HG03103 (cell line): ENCODE measurements around the gene TLE3.
A peak's percentile ranks its signal among the peaks of the same experiment; 100 is the strongest.

Experiments
- ATAC-seq: cut with Tn5 transposase; IDR thresholded peaks from one replicate; pipeline ENCODE4 v1.9.1; 2021; ENCODE audit warnings: low read depth; ENCODE audit not compliant: unreplicated experiment

TLE3 gene

DNA sequence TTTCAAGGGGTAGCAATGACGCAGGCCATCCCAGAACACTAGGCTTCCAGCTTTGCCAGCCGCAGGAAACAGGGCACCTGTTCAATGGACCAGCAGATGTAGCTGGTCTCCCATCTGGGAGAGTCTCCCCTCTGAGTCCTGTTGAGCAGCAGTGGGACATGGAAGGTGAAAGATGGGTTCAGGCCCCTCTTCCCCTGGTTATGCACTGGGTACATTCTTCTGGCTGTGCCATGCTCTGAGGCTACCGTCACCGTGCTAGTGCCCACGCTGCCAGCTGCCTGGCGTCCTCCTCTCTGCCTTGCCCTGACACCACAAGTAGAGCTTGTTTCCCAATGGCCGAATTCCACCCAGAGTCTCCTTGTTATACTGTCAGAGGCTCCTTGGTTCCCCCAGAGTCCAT, 63.1 kb downstream of the TLE3 start:
- ATAC-seq: no peak

DNA sequence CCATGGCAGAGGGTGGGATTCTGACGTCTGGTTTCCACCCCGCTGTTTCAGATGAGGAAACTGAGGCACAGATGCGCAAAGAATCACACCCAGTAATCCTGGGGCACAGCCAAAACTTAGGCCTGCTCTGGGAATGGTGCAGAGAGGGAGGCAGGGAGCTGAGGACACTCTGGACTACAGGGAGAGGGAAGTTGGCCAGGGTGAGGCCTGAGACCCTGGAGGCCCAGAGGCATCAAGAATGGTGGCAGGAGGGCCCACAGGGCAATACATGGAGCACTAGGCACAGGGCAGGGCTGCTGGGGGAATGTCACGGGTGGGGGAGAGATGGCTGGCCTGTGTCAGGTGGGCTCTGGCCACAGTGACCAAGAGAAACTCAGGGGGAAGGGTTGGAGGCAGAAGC, 63.6 kb downstream of the TLE3 start:
- ATAC-seq: no peak

DNA sequence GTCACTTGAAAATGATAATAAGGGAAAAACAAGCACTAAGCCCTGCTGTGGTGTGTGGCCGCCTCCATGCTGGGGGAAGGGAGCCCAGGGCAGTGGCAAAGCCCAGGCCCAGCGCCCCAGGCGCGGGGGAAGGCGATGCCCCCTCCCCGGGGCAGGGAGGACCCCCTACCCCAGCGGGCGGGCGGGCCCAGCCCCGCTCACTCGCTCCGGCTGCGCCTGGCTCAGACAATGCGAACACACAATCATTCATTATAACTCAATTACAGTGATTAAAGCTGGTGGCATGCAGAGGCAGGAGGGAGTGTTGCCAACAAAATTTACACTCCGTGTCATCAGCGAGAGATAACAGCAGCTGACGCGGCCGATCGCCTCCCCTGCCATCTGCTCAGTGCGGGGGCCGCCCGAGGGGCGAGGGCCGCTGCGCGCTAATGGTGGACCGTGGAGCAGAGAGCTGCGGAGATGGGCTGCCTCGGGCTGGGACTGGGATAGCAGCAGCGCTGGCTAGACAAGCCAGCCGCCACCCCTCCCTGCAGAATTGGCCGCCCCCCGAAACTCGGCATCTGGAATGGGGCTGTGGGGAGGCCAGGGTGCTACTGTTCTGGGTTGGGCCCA, 64.1 kb downstream of the TLE3 start:
- no peak for ATAC-seq

DNA sequence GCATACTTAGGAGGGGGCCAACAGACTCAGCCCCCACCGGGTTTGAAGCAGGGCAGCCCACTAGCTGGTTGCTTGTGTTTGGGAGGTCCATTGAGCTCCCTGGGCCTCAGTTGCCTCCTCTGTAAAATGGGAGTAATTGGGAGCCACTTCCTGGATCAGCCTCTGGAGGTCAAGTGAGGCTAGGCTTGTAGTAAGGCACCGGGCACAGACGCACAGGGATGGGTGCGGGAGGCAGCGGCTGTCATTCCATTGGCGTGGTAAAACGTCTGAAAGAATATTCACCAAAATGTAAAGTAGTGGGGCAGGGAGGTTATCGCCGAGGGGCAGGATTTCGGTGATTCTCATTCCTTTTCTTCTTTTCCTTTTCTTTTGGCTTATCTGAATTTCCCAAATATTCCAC, 64.6 kb downstream of the TLE3 start:
- ATAC-seq: no peak

DNA sequence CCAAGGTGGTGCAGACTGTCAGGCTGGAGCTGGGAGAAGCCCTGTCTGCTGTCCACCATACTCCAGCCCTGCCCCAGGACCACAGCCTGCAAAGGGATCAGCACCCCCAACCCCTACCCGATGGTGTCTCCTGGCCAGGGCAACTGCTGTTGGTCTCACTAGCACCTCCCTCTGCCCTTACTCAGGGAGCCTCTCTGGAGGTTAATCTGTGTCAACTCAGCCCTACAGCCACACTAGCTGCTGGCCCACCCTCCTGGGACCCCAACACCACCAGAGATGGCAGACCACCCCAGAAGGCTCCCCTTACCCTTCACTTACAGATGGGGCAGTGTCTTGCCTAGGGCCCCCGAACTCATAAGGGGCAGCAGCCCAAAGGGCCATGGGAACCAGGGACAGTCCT, 65.2 kb downstream of the TLE3 start:
- ATAC-seq: no peak

DNA sequence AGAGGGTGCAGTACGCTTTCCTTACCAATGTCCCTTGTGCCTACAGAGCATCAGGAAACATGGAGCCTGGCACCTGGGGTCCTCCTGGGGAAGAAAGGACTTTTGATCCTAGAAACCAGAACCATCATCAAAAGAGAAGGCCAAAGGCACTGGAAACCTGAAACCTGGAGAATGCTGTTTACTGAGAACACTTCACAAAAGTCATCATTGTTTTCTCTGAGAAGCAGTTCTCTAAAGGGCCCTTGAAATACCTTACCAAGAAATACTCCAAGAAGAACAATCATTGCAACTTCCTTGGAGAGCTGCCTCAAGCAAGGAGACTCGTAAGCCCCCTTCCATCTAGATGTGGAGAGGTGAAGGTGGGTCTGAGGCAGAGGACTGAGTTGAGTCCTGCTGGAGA, 66.0 kb downstream of the TLE3 start:
- ATAC-seq: no peak

DNA sequence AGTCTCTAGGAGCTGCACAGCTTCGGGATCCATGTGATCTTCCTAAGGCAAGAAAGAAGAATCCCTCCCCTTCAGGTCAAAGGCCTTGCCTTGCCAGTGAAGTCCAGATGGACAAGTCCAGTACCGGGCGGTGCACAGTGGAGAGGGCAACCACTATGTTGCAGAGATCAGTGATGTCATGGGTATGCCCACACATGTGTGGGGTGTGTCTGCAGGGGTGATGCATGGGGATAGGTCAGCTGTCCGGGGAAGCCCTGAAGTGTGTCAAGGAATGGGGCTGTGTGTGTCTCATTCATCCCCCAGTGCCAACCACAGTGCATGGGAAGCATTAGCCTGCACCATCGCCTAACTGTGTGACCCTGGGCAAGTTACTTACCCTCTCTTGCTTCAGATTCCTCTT, 66.5 kb downstream of the TLE3 start:
- no peak for ATAC-seq

DNA sequence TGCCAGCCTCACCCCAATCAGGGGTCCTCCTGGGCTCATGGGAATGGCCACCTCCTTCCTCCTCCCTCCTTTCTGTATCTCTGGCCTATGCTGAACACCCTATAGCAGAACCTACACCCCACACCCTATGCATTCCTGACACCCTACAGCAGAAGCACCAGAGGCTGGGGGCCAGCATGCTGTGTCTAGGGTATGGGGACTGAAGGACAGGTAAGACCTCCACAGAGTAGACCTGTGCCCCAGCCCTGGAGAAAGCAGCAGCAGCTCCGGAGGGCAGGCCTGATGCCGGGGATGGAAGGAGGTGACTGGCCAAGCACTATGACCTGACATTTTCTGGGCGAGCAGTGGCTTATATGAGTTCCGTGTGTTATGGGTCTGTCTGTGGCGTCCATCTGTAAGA, 66.9 kb downstream of the TLE3 start:
- ATAC-seq: no peak

DNA sequence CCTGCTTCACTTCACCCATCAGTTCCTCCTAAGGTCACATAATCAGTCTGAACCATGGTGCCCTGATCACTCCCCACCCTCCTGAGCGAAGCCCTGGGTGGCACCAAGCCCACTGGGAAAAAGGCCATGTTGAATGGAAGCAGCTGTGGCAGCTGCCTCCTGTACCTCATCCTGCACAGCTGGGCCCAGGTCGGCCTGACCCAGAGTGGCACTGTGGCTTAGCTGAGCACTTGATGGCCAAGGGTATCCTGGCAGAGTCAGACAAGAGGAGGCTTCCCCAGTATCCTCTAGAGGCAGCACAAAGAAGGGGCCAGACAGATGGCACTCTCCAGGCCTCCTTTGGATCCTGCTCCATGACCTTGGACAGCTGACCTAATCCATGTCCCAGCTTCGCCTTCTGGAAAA, 68.4 kb downstream of the TLE3 start:
- no peak for ATAC-seq

DNA sequence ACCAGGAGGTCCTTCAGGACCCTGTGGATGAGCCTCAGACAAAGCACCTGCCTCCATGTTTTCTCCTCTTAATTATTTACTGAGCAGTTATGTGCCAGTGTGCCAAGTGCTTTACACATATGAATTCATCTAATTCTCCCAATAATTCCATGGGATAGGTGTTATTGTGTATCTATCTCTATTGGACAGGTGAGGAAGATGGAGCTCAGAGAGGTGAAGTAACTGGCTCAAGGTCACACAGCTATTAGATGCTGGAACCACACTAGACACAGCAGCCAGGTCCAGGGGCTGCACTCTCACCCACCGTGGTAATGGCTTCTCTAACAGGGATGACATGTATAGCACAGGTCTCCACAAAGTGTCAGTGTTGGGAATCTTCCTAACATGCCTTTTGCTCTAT, 70.2 kb downstream of the TLE3 start:
- ATAC-seq: no peak

DNA sequence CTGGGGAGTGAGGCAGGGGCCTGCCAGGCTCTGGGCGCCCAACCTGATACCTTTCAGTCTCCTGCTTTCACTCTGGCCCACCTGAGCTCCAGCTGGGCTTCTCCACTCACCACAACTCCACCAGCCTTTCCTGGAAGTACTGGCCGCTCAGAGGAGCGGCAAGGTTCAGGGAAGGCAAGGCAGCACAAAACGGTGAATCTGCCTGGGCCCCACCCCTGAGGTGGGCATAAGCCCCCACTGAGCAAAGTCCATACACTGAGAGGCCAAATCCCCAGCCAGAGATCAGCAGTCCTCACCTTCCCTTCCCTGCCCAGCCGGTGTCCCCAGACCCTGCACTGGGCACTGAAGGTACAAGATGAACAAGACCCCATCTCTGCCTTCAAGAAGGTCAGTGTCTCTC, 70.7 kb downstream of the TLE3 start:
- no peak for ATAC-seq

DNA sequence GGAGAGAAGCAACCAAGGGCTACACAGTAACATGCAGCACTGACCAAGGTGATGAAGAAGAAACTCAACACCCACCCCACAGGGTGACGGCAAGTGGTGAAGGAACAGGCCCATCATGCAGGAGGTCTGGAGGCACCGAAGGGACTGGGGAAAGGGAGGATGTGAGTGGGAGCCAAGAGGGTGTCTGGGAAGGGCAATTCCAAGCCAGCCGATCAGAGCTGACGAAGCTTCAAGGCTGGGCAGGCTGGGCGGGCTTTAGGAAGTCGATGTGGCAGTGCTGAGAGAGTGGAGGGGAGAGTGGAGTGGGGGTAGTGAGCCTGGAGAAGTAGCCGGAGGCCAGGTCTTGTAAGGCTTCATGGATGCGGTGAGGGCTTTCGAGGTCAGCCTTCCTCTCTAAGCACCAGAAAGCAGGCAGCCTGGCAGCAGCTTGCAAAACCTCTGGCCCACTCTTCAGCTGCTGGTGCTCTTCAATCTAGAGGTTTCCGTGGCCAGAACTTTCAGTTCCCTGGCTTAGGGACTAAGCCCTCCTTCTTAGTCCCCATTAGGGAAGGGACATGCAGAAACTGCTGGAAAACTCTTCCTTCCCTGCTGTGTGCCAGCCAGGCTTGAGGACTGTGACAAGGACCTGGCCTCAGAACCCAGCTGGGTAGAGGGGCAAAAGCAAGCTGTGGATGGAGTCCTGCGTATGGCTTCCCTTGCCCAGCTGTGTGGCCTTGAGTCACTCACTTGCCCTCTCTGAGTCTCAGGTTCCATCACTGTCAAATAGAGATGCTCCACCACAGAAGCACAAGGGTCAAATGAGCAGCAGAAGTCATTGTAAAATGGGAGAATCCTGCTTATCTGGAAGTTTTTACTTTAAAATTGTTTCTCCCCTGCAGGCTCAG, 72.1 kb downstream of the TLE3 start:
- ATAC-seq: no peak

DNA sequence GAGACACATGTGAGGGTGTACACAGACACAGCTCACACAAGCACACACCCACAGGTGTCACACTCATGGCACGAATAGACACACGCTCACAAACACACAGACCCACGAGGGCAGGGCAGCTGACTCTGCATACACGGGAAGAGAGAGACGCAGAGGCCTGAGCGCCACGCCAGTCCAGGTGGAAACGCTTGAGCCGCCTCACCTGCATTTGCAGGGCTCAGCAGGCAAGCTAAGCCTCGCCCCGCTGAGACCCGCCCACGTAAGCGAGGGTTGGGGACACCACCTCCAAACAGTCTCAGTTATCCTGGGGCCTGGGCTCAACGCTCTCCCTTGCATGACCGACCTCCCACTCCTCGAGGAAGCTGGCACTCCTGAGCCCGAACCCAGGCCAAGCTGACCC, 73.2 kb downstream of the TLE3 start:
- ATAC-seq: no peak

DNA sequence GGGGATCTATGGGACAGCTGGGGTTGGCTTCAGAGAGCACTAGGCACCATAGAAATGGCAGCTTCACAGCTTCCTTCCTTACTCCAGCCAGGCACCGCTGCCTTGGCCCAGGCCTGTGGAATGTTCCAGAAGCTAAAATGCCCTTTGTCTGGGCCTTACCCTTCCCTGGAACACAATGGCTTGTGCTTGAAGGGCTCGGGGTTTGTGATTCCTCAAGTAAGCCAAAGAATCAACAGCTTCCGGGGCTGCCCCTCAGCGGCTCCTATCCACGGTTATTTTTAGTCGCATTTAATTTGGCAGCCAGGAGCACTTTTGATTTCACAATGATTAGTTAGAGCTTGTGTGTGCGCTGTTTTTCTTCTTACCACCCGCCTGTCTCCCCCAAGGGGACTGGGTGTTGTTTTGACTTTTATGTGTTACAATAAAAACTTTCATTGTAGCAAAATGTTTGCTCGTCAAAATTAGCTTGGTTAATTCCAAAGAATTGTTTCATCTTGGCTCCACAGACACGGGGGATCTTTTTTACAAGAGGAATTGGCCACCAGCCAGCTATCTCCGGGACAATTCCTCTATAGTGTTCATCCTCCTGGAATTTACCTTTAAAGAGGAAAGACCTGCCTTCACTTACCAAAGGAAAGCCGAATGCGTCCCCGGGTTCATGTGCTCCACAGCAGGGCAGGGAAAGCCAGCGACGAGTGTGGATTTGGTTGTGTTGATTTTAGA, 73.8 kb downstream of the TLE3 start:
- no peak for ATAC-seq

DNA sequence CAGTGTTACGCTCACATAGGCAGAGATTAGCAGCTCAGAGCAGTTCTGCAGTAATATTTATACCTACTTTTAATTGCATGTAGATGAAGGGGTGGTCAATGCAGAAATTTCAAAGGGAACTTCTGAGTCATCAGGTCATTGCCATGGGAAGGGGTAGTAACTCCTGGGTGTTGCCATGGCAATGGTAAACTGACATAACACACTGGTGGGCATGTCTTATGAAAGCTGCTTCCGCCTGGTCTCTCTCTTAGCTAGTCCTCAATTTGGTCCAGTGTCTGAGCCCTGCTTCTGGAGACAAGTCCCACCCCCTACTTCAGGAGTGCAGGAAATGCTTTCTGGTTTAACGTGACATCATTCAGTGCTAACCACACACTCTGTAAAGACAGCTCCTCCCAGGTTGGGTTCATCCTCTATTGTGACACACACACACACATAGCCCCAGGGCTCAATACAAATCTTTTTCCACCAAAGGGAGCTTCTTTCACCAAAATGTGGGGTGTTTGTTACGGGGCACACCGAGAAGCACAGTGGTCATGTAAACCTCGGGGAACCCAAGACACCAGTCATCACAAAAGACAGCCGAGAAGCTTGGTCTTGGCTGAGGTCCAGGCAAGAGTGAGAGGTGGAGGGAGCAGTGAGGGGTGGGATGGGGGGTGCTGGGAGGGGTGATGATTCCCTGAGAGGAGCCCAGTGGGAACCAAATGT, 74.5 kb downstream of the TLE3 start:
- peak; percentile 83 for ATAC-seq

DNA sequence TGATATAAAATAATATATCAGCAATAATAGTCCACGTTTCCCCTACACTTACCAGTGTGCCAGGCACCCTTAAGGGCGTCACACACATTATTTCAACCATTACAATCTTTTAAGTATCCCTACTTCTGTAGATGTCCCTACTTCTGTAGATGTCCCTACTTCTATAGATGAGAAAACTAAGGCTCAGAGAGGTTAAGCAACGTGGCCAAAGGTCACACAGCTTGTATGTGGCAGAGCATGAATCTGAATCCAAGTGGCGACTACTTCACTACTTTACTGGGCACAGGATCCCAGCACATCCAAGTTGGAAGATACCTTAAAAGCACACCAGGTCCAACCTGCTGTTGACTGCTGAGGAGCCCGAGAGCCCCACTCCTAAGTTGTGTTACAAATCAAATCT, 77.5 kb downstream of the TLE3 start:
- no peak for ATAC-seq

DNA sequence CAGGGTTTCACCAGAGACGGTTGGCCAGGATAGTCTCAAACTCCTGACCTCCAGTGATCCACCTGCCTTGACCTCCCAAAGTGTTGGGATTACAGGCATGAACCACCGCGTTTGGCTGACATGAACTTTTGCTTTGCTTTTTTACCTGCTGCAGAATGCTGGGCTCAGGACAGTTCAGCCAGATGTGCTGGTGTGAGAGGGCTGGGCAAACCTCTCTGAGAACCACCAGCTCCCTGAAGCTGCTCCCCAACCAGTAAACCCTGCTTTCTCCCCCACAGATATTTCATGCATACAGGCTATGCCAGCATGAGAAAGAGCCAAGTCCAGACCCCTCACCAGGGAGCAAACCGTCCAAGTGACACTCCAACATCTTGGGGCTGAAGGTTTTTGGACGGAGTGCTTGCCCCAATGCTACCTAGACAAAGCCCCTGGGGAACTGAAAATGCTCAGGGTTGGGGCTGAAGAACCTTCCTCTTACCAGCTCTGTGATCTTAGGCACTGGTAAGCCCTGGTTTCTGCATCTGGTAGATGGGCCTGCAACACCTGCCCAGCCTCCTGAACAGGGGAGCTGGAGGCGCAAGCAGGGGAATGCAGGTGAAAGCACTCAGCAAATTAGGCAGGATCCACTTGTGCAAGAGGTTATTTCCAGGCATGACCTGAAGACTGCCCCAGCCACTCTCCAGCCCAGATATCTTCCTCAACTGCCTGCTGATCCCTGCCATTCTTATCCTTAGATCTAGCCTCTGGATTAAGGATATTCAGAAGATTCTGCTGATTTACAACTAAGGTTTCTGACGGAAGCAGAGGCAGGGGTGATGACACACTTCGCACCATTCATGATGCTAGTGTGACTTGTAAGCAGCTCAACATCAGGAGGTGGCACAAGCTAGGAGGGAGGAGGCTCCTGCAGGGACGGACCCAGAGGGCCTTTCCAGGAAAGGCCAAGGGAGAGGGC, 78.8 kb downstream of the TLE3 start:
- ATAC-seq: no peak

DNA sequence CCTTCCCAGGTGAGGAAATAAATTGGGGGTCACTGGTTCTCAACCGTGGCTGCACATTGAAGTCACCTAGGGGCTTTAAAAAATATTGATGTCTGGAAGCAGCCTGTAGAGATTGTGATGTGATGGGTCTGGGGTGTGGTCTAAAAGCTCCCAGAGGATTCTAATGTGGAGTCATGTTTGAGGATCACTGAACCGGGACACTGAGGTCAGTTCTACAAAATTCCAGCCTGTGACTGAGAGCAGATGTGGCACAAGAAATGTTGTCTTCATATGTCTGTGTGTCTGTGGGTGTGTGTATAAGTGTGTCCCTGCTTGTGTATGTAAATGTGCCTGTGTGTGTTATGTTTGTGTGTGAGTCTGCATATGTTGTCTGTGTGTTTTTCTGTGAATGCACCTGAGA, 79.9 kb downstream of the TLE3 start:
- ATAC-seq: no peak

DNA sequence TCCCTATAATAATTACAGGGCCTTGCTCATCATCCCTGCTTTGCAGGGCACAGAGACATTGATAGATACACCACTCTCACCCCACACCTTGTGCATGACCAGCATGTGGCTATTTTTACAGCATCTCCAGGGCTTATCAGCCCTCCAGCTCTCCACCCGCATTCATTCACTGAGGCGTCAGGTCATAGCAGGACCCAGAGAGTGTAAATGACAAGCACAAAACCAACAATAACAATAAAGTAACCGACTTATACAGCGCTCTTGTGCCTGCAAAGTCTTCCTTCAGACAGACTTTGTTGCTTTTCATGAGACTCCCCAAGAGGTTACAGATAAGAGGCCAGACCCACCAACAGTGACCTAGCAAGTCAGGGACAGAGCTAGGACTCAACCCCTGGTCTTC, 80.7 kb downstream of the TLE3 start:
- no peak for ATAC-seq

DNA sequence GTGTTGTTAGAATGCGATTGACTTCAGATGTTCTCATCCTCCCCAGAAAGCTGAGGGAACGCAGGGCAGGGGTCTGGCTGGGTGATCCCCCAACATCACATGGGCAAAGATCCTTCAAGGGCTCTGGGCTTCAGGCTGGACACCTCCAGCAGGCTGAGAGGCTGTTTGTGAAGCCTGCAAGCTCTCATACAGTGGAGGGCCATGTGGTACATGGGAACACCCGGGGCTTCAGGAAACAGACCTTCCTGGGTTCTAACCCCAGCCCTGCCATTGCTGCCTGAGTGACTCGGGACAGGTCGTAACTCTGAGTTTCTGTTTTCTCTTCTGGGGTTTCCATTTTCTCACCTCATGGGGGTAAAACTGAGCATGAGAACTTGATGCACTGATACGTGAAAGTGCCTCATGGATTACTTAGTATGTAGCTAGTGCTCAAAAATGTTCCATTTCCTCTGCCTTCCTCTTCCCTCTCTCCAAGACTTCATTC, 81.2 kb downstream of the TLE3 start:
- no peak for ATAC-seq
